ENCODE results near the gene OCLN.
"Not testable (repeated sequence)": the region's sequence is repeated elsewhere in the genome, so short reads cannot be mapped to it uniquely, and the experiment has no call there.

The OCLN gene

DNA sequence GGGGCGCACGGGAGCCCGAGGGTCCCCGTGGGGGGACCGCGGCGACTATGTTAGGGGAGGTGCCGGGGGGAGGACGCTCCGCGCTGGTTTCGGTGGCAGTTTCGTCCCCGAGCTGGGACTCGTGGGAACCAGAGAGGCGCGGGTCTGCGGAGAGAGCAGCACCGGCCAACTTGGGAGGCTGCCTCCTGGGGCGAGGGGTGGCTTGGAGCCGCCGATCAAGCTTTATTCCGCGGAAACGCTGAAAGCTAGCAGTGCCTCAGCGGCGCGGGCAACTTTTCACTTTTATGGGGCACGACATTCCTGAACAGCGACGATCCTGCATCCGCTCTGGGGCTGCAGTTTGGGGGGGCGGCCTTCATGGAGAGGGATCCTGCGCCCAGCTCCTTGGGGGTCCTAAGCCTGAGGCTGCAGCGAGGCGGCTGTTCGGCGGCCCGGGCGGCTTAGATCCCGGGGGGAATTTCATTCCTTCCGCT, 369 bp downstream of the OCLN start:
- no peak for DNase-seq

- peak; percentile 48 for DNase-seq
Measured at GRCh38 chr5:69493396-69494133, 975 bp downstream of the OCLN start.

GRCh38 chr5:69494452-69494851, 1.9 kb downstream of the OCLN start:
- DNase-seq: no peak

DNA sequence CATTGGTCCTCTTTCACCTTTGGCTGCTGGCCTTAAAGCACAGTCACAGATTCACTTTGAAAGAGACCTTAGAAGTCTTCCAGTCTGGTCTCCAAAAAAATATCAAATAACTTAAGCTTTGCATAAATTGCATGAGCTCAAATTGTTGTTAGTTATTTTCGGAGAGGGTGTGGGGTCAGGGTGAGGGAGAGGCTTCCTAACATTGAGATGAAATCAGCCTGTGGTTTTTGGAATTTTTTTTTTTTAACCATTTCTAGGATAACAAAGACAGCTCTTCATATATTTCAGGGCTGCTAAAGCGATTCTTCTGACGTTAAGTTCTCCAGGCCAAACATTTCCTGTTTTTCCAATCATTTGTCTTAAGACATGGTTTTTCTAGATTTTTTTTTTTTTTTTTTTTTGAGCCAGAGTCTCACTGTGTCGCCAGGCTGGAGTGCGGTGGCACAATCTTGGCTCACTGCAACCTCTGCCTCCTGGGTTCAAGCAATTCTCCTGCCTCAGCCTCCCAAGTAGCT, 4.5 kb downstream of the OCLN start:
- DNase-seq: no peak

DNA sequence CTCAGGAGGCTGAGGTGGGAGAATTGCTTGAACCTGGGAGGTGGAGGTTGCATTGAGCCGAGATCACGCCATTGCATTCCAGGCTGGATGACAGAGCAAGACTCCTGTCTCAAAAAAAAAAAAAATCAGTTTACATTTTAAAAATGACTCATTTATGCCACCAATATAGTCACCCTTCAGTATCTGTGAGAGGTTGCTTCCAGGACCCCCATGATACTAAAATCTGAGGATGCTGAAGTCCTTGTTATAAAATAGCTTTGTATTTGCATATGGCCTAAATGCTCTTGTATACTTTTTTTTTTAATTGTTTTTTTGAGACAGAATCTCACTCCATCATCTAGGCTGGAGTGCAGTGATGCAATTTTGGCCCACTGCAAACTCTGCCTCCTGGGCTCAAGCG, 5.8 kb downstream of the OCLN start:
- peak; percentile 32 for DNase-seq

GRCh38 chr5:69502367-69502766, 9.8 kb downstream of the OCLN start:
- peak; percentile 56 for DNase-seq

DNA sequence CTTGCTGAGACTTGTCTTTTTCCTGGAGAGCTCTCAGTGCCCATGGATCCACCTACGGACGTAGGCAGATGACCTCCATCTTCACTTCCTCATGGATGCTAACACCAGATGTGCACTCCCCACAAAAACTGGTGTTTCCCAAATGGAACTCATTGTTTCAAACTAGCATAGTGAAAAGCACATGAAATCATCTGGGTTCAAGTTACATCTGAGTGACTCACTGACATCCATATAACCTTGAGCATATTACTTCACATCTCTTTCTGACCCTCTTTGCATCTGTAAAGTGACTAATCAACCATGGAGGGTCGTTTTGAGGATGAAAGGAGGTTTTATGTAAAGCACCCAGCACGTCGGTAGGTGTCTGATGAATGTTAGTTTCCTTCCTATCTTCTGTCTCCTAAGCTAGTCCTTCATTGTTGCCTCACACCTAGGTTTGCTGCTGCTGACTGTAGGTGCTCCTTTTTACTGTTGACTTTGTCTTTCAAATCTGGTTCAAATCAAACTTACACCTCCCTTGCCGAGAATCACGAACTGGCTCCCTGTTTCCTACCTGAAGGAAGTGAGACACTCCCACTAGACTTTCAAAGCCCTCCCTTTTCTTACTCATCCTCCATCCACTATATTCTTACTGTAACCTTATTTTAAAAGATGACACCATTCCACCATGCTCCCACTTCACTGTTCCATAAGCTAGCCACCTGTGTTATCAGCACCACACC, 10.3 kb downstream of the OCLN start:
- DNase-seq: peak; percentile 59

GRCh38 chr5:69504036-69504435, 11.4 kb downstream of the OCLN start:
- DNase-seq: no peak

GRCh38 chr5:69505306-69505705, 12.7 kb downstream of the OCLN start:
- DNase-seq: no peak

- DNase-seq: no peak
Measured at GRCh38 chr5:69509212-69509611, 16.6 kb downstream of the OCLN start.

DNA sequence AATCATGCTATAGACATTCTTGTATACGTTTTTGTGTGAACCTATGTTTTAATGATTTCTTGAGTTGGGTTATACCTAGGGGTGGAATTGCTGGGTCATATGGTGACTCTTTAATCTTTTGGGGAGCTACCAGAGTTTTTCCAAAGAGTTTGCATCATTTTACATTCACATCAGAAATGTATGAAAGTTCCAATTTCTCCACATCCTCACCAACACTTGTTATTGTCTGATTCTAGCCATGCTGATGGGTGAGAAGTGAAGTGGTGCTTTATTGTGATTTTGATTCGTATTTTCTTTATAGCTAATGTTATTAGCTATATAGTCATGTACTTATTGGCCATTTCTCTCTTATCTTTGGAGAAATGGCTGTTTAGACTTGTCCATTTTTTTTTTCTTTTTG, 18.1 kb downstream of the OCLN start:
- DNase-seq: no peak

- peak; percentile 90 for DNase-seq
Measured at GRCh38 chr5:69512740-69513260, 20.2 kb downstream of the OCLN start.

- not testable (repeated sequence) for DNase-seq
Measured at GRCh38 chr5:69515570-69515969, 23.0 kb downstream of the OCLN start.

DNA sequence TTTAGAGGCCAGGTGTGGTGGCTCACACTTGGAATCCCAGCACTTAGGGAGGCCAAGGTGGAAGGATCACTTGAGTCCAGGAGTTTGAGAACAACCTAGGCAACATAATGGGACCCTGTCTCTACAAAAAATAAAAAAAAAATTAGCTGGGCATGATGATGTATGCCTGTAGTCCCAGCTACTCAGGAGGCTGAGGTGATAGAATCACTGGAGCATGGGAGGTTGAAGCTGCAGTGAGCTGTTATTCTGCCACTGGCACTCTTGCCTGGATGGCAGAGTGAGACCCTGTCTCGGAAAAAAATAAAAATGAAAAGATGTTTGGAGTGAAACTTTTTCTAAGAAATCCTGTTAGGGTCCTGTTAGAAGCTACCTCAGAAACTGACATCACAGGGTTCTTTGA, 24.2 kb downstream of the OCLN start:
- no peak for DNase-seq

DNA sequence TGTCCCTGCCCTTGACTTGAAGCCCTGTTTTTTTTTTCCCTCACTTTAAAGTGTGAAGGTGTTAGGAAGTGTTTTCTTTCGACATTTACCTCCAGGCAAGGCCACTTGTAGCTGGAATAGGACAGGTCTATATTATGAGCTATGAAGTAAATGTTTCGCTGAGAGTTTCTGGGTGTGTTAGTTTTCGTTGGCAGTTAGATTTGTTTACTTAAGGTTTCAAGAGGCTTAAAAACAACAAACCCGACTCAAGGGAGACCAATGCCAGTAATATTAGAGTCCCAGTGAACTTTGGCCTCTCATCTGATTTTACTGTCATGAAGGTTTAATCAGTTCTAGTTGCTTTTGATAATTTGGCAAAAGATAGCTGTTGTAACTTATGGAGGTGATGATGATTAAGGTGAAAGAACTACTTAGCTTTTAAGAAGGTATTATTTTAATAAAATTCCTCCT, 25.2 kb downstream of the OCLN start:
- DNase-seq: no peak

- no peak for DNase-seq
Measured at GRCh38 chr5:69519285-69519684, 26.7 kb downstream of the OCLN start.

DNA sequence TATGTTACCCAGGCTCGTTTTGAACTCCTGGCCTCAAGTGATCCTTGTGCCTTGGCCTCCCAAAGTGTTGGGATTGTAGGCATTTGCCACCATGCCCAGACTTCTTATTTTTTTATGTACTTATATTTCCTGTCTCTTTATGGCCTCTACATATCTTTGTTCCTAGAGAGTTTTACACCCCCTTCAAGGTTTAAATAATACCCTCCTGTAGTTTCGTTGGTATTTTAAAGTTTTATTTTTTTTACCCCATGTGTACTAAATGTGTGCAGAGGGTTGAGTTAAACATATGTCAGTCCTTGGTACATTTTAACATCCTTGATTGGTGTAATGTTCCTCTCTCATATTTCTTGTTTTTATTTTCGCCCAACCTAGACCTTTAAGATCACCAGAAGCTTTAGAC, 29.4 kb downstream of the OCLN start:
- no peak for DNase-seq

- DNase-seq: no peak
Measured at GRCh38 chr5:69525490-69525889, 32.9 kb downstream of the OCLN start.

- no peak for DNase-seq
Measured at GRCh38 chr5:69526660-69527059, 34.1 kb downstream of the OCLN start.

DNA sequence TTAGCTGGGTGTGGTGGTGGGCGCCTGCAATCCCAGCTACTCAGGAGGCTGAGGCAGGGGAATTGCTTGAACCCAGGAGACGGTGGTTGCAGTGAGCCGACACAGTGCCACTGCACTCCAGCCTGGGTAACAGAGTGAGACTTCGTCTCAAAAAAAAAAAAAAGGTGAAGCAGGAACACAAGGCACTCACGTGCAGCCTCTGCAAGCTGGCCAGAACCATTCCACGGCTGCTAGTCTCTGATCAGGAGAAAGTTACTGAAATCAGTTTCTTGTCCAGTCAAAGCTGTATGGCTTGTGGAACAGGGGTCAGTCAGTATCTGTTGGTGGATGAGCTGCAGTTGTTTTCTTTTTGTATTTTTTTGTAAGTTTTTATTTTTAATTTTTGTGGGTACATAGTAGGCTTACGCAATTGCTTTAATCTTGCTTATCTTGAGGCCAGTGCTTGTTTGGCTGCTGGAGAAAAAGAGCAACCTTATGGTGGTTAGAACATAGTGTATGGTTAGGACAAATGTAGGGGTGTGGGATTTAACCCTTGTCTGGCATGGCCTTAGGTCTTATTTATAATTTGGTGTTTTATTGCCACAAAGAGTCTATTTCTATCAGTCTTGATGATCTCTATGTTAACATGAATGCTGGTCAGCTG, 34.7 kb downstream of the OCLN start:
- no peak for DNase-seq

DNA sequence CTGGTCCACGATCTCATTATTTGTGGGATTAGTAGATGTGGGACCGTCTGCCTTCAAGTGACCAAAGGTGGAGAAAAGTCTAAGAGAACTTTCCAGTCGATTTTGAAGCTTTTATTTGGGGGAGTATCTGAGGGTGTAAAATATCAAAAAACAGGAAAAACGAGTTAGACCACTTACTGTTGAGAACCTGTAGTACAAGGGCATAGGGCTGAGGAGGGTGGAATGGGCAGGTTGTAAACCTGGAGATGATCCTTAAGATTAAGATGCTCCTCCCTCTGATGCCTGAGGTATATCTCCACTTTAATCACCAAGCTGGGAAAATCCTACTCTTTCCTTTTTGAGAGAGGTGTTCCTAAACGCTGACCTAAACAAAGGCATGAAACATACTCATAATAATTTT, 35.4 kb downstream of the OCLN start:
- DNase-seq: no peak

DNA sequence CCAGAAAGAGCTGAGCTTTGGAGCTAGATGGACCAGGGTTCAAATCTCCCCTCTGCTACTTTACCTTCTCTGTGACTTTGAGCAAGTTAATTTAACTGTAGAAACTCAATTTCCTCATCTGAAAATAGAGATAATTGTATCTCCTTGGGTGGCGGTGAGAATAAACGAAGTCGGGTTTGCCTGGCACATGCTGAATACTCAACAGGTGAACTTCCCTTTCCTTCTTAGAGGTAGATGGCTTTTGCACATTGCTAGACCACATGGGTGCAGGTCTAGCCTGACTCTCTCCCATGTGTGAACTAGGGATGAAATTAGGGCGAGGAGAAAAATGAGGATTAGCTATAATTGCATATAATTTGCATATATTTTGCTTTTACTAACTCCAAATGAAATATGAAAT, 36.0 kb downstream of the OCLN start:
- DNase-seq: no peak

All from NCI-H226 (cell line).